GM18951 (cell line): ENCODE data around the gene ELF3.
"Not testable (repeated sequence)": the region's sequence is repeated elsewhere in the genome, so short reads cannot be mapped to it uniquely, and the experiment has no call there.

Source experiments
- POLR2A ChIP-seq: IDR thresholded peaks from 4 replicates; pipeline ENCODE4 v1.6.1; 2011; ENCODE audit warnings: mild to moderate bottlenecking; ENCODE audit not compliant: insufficient read length, insufficient read depth; ENCODE audit errors: extremely low read depth
- in situ Hi-C: fragments of 300-500 bp; cut with MboI; formaldehyde crosslinking; loops from one replicate; pipeline ENCODE4 v1.12.0; 2022; ENCODE audit warnings: low sequenced_read_pairs, mixed read lengths, inconsistent platforms; ENCODE audit not compliant: unreplicated experiment

The ELF3 gene

DNA sequence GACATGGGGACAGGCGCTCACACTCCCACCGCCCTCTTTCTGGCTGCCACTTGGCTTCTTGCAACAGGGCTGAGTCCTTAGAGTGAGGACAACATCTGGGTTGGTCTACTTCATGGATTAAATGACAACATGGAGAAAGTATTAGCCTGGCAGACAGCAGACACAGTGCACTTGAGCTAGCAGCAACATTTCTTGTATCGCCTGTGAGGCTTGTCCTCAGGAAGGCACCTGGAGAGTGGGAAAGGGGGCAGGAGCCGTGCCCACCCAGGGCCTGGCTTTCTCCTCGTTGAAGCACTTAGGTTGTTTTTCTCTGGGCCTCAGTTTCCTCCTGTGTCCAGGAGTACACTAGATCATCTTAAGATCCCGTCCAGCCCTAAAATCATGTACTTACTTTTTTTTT is 3.7 kb downstream of the ELF3 start:
- in situ Hi-C loops = no loop called here
- no peak for TF ChIP-seq POLR2A

DNA sequence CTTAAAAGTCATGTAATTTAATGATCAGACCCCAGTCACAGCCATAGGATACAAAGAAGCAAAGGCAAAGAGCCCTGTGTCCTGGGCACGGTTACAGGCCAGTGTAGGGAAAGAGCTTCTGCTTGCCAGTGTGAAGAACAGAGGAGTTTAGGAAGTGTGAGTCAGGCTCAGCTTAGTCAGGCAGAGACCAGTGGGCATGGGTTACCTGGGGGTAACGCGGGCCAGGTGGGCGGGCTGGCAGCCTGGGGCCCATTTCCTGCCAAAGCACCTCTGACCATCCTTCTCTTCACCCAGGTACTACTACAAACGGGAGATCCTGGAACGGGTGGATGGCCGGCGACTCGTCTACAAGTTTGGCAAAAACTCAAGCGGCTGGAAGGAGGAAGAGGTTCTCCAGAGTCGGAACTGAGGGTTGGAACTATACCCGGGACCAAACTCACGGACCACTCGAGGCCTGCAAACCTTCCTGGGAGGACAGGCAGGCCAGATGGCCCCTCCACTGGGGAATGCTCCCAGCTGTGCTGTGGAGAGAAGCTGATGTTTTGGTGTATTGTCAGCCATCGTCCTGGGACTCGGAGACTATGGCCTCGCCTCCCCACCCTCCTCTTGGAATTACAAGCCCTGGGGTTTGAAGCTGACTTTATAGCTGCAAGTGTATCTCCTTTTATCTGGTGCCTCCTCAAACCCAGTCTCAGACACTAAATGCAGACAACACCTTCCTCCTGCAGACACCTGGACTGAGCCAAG is 4.7 kb downstream of the ELF3 start:
- no peak for TF ChIP-seq POLR2A
- in situ Hi-C loops = no loop called here

DNA sequence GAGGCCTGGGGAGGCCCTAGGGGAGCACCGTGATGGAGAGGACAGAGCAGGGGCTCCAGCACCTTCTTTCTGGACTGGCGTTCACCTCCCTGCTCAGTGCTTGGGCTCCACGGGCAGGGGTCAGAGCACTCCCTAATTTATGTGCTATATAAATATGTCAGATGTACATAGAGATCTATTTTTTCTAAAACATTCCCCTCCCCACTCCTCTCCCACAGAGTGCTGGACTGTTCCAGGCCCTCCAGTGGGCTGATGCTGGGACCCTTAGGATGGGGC is 5.2 kb downstream of the ELF3 start:
- TF ChIP-seq POLR2A = no peak
- in situ Hi-C loops = no loop called here

DNA sequence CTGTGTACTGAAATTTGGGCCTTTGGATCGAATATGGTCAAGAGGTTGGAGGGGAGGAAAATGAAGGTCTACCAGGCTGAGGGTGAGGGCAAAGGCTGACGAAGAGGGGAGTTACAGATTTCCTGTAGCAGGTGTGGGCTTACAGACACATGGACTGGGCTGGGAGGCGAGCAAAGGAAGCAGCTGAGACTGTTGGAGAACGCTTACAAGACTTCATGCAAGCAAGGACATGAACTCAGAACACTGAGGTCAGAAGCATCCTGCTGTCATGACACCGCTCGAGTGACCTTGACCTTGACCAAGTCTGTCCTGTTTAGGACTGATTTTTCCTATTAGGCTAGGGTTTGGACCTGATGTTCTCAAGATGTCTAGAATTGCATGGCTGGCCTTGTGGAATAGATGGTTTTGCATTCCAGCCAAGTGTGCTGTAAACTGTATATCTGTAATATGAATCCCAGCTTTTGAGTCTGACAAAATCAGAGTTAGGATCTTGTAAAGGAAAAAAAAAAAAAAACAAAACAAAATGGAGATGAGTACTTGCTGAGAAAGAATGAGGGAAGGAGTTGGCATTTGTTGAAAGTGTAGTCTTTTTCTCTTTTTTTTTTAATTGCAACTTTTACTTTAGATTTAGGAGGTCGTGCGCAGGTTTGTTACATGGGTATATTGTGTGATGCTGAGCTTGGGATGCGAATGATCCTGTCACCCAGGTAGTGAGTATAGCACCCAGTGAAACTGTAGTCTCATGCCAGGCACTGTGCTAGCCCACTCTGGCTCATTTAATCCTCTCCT is 5.8 kb downstream of the ELF3 start:
- TF ChIP-seq POLR2A = no peak
- in situ Hi-C loops = no loop called here

DNA sequence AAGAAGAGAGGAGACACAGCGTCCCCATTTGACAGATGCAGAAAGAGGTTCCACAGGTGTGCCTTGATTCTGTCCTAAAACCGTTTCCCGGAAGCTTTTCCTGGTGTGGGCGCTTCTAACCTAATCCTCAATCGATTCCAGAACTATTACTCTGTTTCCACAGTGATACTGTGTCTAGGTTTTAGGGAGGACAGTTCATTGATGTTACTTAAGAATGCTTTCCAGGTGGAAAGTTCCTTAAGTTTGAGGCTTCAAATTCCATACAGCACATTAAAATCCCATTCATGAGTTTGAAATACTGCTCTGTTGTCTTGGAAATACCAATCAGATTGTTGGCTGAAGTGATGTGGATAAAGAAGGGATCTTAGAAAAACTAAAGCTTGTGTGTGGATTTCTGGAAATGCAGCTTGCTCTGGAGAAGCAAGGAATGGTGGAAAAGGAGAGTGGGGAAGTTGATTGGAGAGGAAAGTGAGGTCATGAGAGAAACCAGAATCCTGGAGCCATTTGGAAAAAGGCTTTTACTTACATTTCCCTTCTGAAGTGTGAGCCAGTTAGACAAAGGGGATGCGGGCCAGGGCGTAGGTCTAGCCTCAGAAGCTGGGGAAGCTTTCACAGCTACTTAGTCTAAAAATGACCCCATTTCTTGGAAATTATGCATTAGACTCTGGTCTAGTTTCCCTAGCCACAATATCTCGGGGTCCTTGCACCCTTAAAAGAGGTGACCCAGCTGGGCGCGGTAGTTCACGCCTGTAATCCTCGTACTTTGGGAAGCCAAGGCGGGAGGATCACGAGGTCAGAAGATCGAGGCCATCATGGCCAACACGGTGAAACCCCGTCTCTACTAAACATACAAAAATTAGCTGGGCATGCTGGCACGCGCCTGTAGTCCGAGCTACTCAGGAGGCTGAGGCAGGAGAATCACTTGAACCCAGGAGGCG is 6.7 kb downstream of the ELF3 start:
- no peak for TF ChIP-seq POLR2A
- in situ Hi-C loops = no loop called here

DNA sequence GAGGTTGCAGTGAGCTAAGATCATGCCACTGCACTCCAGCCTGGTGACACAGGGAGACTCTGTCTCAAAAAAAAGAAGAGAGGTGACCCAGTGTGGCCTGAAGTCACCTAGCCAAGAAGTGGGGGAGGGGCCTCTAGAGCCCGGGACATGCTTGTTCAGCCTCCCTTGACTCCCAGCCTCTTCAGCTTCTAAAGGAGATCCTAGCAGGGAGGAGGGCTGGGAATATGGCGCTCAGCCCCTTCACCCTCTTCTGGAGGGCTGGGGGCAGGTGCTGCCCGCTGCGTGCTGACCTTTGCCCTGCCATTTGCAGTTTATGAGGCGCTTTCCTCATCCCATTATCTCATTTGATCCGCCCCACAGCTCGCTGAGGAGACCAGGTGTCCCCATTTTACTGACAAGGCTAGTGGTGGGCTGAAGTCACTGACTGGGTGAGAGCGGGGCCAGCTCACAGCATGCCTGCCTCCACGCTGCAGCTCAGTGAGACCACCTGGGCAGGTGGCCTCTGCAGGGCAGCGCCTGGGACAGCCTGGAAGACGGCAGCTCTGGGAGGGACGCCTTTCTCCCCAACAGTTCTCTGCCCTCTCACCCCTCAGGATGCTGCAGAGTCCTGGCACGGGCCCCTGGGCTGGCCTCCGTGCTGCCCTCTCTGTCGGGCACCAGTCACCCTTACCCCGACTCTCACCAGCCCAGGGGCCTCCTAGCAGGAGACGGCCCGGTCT is 7.5 kb downstream of the ELF3 start:
- no peak for TF ChIP-seq POLR2A
- in situ Hi-C loops = no loop called here

DNA sequence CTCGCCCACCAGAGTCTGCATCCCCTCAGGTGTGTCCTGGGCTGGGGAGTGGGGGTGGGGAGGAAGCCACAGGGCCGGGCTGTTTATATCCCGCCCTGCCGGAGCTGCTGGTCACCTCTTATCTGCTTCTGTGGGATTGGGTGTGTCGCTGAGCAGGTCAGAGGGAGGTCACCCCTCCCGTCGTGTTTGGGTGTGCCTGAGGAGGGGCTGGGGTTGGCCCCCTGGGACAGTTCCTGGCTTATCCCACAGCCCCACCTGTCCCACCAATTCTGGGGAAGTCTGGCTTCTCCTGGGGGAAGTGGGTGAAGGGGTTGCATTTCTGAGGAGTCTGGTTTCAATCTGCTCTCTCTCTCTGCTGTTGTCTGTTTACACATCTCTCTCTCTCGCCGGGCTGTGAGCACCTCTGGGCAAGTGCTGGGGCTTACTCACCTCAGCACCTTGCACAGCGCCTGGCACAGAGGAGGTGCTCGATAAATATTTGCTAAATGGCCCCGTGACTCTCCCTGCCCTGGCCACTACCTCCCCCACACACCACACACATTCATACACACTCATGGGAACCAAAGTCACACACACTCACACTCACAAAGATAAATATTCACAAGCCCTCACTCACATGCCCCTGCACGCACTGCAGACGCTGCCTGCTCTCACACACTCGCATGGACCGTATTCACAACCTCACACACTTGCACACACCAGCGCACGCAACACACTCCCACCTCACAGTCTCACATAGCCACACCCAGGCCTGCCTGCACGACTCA is 8.3 kb downstream of the ELF3 start:
- in situ Hi-C loops = no loop called here
- TF ChIP-seq POLR2A = no peak

DNA sequence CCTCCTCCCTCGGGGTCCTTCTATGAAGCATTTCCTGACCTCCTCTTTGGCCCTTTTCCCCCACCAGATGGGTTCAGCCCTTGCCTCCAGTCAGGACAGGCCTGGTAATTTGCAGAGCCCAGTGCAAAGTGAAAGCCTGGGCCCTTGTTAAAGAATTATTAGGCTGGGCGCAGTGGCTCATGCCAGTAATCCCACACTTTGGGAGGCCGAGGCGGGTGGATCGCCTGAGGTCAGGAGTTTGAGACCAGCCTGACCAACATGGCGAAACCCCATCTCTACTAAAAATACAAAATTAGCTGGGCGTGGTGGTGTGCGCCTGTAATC is 8.8 kb downstream of the ELF3 start:
- in situ Hi-C loops = not testable (repeated sequence)

DNA sequence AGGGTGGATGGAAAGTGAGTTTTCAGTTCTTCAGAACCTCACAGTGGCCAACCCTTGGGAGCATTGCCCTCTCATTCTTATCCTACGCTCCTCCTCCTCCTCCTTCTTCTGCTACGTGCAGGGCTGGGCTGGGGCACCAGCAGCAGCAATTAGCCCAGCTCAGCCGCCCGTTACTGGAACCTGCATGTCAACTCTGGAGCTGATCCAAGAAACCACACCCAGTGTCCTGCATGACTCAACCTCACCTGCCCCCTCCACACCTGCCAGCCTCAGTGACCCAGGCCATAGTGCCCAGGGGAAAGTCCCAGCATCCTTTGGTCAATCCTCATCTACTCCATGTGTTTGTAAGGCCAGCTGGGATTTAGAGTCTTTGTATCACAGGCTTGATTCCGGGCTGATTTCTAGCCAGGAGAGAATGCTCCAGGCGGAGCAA is 12.6 kb downstream of the ELF3 start:
- in situ Hi-C loops = no loop called here
- TF ChIP-seq POLR2A = no peak

DNA sequence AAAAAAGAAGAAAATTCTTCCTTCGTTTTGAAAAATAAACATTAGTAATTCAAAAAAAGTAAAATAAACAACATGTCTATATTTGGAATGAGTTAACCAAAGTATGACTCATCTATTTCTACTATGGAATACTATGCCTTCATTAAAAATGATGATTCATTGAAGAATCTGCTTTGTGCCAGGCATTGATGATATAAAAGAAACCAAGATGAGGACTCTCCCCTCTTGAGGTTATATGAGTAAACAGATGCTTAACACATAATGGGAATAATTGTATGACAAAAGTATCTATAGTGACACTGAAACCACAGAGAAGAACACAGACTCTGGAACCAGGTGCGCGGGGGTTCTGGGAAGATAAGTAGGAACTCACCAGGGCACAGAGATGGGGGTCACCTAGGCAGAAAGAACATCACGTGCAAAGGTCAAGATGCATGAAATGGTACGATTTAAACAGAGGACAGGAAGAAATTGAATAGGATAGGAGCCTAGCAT is 18.8 kb downstream of the ELF3 start:
- no peak for TF ChIP-seq POLR2A
- in situ Hi-C loops = no loop called here

DNA sequence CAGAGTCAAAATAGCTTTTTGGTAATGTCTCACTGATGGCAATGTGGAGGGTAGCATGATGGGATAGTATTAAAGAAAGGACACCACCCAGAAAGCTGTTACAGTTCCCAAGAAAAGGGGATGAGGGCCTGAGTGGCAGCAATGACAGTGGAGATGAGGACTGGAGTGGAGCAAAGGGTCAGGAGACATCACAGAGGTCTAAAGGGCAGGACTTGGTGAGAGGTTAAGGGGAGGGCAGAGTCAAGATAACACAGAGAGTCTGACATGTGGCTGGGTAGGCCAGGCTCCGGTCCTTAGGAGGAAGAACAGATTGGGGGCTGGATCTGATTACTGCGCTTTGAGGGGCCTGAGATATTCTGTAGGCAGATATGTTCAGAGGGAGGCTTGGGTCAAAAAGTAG is 19.3 kb downstream of the ELF3 start:
- in situ Hi-C loops = no loop called here
- no peak for TF ChIP-seq POLR2A

DNA sequence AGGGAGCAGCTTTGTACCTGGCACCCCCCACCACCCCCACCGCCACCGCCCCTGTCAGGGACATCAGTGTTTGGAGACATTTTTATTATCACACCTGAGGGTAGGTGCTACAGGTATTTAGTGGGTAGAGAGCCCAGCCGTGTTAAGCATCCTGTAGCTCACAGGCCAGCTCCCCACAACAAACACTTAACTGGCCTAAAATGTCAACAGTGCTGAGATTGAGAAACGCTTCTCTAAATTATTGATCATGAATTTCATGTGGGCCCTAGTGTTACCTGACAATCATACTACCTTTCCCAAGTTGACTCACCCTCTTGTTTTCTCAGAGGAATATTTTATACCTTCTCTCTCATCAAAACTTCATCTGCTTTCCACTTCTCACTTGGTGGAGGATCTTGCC is 21.4 kb downstream of the ELF3 start:
- no peak for TF ChIP-seq POLR2A
- in situ Hi-C loops = no loop called here
